ENCODE results near the gene MFSD12.

GRCh38 chr19:3533033-3533432, 24.4 kb downstream of the MFSD12 start:
- TF ChIP-seq POLR2AphosphoS5 (IDR thresholded peaks at IDR 0.05; ENCODE audit: low read depth) (no peak), CTCF (IDR thresholded peaks at IDR 0.05; ENCODE audit: insufficient read depth, low read length) (no peak)
